GM12878 (cell line): ENCODE data around the gene NRBF2. TPM values are rescaled to one million over a fixed set of nuclear protein-coding genes. Genes with fewer than 3 reads are reported as not detected.
A peak's percentile ranks its signal among the peaks of the same experiment; 100 is the strongest.

ENCODE experiments used
- ATF3 ChIP-seq: IDR thresholded peaks from 2 replicates; pipeline ENCODE4 v1.6.1; 2011; ENCODE audit warnings: low read depth, mild to moderate bottlenecking, low read length, moderate library complexity, borderline replicate concordance; ENCODE audit errors: extremely low read depth
- BRCA1 ChIP-seq: IDR thresholded peaks from 2 replicates; pipeline ENCODE4 v1.6.1; 2011; ENCODE audit warnings: low read depth, low read length, improper control_type of control experiment
- CHD2 ChIP-seq: IDR thresholded peaks from 2 replicates; pipeline ENCODE4 v1.6.1; 2011; ENCODE audit warnings: low read depth, low read length, improper control_type of control experiment, borderline replicate concordance
- CREB1 ChIP-seq: IDR thresholded peaks from 2 replicates; pipeline ENCODE4 v1.6.1; 2012; ENCODE audit warnings: low read depth, mild to moderate bottlenecking, inconsistent platforms
- ESRRA ChIP-seq: IDR thresholded peaks from 2 replicates; pipeline ENCODE4 v1.6.1; 2012; ENCODE audit warnings: mild to moderate bottlenecking, low read length, improper control_type of control experiment
- HDGF ChIP-seq: fragments of 450-650 bp; IDR thresholded peaks from 2 replicates; pipeline ENCODE4 v1.6.1; 2016; ENCODE audit warnings: antibody characterized with exemption
- IRF4 ChIP-seq: IDR thresholded peaks from 2 replicates; pipeline ENCODE4 v1.6.1; 2011; ENCODE audit warnings: low read depth, low read length
- KDM1A ChIP-seq: fragments of 200-600 bp; sonication (generic); IDR thresholded peaks from 2 replicates; pipeline ENCODE4 v1.6.1; 2016; ENCODE audit warnings: borderline replicate concordance
- MEF2A ChIP-seq: IDR thresholded peaks from 2 replicates; pipeline ENCODE4 v1.6.1; 2011; ENCODE audit warnings: low read depth, mild to moderate bottlenecking, low read length, moderate library complexity; ENCODE audit not compliant: insufficient read depth
- NKRF ChIP-seq: fragments of 450-650 bp; conservative IDR thresholded peaks from 2 replicates; pipeline ENCODE4 v1.6.1; 2017; ENCODE audit warnings: mild to moderate bottlenecking, moderate library complexity
- SIX5 ChIP-seq: IDR thresholded peaks from 2 replicates; pipeline ENCODE4 v1.6.1; 2011; ENCODE audit warnings: mild to moderate bottlenecking, low read depth, low read length, moderate library complexity; ENCODE audit not compliant: severe bottlenecking
- SUPT20H ChIP-seq: IDR thresholded peaks from 2 replicates; pipeline ENCODE4 v1.6.1; 2011; ENCODE audit warnings: low read depth, mild to moderate bottlenecking, low read length, moderate library complexity, borderline replicate concordance; ENCODE audit not compliant: control insufficient read depth
- TCF7 ChIP-seq: IDR thresholded peaks from 2 replicates; pipeline ENCODE4 v1.6.1; 2014; ENCODE audit warnings: antibody characterized with exemption, borderline replicate concordance
- polyA plus RNA-seq, 11 experiments: library from polyadenylated mRNA; depleted of rRNA in 4 of 11; unstranded in 6 of 11; stranded (reverse) in 5 of 11; fragments of >200 nt; fragmentation: Nextera tagmentation in 4 of 11; fragmentation: Illumina TruSeq in 1 of 11; extraction: Ambion mirVana in 4 of 11; extraction: Trizol in 1 of 11; gene quantifications; 1 replicate in 1 of 11; 2 replicates in 10 of 11; pipeline versions ENCODE4 v1.2.1 to v1.2.3, GENCODE V29; 2011 to 2016; ENCODE audit warnings: inconsistent platforms in 2 of 11, missing spikeins in 2 of 11, low read depth in 1 of 11
- total RNA-seq, 4 experiments: library from RNA; depleted of rRNA in 3 of 4; stranded (reverse); fragments of >200 nt in 3 of 4; fragmentation: Illumina TruSeq in 1 of 4; extraction: Trizol in 1 of 4; gene quantifications; 2 replicates each; pipeline versions ENCODE4 v1.2.1 to v1.2.3, GENCODE V29; 2013 to 2021
- TF ChIP-seq, protein P1 (sequence below): fragments of 450-650 bp; IDR thresholded peaks from 2 replicates; pipeline ENCODE4 v1.6.1; 2017; ENCODE audit warnings: antibody characterized with exemption, mild to moderate bottlenecking, moderate library complexity
- TF ChIP-seq, protein P2 (sequence below): IDR thresholded peaks from 2 replicates; pipeline ENCODE4 v1.6.1; 2011; ENCODE audit warnings: mild to moderate bottlenecking, low read depth, low read length, moderate library complexity; ENCODE audit not compliant: insufficient replicate concordance
- TF ChIP-seq, protein P3 (sequence below): fragments of 450-650 bp; IDR thresholded peaks from 2 replicates; pipeline ENCODE4 v1.6.1; 2016; ENCODE audit warnings: mild to moderate bottlenecking, moderate library complexity, borderline replicate concordance
- TF ChIP-seq, protein P4 (sequence below): IDR thresholded peaks from 2 replicates; pipeline ENCODE4 v1.6.1; 2012; ENCODE audit warnings: low read length, inconsistent platforms

The NRBF2 gene
- total and polyA plus RNA-seq, 10 of the 15 experiments (the other 5 are each of a cell fraction or from before 2014, with no cell fraction given) = 17.8 to 39.8 (median 27.7) TPM

- TF ChIP-seq BRCA1 (no peak), MEF2A (no peak), KDM1A (no peak), SIX5 (no peak), SUPT20H (no peak), CREB1 (0 out of 2 replicates have a peak, but pooled peaks have one; percentile 61), ATF3 (no peak), NKRF (no peak), HDGF (no peak), TCF7 (no peak), CHD2 (no peak), IRF4 (peak; percentile 90), ESRRA (no peak)
- TF ChIP-seq, protein P1, sequence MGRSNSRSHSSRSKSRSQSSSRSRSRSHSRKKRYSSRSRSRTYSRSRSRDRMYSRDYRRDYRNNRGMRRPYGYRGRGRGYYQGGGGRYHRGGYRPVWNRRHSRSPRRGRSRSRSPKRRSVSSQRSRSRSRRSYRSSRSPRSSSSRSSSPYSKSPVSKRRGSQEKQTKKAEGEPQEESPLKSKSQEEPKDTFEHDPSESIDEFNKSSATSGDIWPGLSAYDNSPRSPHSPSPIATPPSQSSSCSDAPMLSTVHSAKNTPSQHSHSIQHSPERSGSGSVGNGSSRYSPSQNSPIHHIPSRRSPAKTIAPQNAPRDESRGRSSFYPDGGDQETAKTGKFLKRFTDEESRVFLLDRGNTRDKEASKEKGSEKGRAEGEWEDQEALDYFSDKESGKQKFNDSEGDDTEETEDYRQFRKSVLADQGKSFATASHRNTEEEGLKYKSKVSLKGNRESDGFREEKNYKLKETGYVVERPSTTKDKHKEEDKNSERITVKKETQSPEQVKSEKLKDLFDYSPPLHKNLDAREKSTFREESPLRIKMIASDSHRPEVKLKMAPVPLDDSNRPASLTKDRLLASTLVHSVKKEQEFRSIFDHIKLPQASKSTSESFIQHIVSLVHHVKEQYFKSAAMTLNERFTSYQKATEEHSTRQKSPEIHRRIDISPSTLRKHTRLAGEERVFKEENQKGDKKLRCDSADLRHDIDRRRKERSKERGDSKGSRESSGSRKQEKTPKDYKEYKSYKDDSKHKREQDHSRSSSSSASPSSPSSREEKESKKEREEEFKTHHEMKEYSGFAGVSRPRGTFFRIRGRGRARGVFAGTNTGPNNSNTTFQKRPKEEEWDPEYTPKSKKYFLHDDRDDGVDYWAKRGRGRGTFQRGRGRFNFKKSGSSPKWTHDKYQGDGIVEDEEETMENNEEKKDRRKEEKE = no peak
- TF ChIP-seq, protein P2, sequence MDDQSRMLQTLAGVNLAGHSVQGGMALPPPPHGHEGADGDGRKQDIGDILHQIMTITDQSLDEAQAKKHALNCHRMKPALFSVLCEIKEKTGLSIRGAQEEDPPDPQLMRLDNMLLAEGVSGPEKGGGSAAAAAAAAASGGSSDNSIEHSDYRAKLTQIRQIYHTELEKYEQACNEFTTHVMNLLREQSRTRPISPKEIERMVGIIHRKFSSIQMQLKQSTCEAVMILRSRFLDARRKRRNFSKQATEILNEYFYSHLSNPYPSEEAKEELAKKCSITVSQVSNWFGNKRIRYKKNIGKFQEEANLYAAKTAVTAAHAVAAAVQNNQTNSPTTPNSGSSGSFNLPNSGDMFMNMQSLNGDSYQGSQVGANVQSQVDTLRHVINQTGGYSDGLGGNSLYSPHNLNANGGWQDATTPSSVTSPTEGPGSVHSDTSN = no peak
- TF ChIP-seq, protein P3, sequence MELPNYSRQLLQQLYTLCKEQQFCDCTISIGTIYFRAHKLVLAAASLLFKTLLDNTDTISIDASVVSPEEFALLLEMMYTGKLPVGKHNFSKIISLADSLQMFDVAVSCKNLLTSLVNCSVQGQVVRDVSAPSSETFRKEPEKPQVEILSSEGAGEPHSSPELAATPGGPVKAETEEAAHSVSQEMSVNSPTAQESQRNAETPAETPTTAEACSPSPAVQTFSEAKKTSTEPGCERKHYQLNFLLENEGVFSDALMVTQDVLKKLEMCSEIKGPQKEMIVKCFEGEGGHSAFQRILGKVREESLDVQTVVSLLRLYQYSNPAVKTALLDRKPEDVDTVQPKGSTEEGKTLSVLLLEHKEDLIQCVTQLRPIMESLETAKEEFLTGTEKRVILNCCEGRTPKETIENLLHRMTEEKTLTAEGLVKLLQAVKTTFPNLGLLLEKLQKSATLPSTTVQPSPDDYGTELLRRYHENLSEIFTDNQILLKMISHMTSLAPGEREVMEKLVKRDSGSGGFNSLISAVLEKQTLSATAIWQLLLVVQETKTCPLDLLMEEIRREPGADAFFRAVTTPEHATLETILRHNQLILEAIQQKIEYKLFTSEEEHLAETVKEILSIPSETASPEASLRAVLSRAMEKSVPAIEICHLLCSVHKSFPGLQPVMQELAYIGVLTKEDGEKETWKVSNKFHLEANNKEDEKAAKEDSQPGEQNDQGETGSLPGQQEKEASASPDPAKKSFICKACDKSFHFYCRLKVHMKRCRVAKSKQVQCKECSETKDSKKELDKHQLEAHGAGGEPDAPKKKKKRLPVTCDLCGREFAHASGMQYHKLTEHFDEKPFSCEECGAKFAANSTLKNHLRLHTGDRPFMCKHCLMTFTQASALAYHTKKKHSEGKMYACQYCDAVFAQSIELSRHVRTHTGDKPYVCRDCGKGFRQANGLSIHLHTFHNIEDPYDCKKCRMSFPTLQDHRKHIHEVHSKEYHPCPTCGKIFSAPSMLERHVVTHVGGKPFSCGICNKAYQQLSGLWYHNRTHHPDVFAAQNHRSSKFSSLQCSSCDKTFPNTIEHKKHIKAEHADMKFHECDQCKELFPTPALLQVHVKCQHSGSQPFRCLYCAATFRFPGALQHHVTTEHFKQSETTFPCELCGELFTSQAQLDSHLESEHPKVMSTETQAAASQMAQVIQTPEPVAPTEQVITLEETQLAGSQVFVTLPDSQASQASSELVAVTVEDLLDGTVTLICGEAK = no peak
- TF ChIP-seq, protein P4, sequence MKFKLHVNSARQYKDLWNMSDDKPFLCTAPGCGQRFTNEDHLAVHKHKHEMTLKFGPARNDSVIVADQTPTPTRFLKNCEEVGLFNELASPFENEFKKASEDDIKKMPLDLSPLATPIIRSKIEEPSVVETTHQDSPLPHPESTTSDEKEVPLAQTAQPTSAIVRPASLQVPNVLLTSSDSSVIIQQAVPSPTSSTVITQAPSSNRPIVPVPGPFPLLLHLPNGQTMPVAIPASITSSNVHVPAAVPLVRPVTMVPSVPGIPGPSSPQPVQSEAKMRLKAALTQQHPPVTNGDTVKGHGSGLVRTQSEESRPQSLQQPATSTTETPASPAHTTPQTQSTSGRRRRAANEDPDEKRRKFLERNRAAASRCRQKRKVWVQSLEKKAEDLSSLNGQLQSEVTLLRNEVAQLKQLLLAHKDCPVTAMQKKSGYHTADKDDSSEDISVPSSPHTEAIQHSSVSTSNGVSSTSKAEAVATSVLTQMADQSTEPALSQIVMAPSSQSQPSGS = peak; percentile 95
These were observed 40.5 kb downstream of the NRBF2 start (continued) for GRCh38 chr10:63173468-63174232.
